ENCODE data around the gene GRHL3. TPM values are rescaled to one million over a fixed set of nuclear protein-coding genes. Genes with fewer than 3 reads are reported as not detected.

GRHL3 gene
- total RNA-seq, 1 experiment from 2014 or later: 2.5 TPM

GRCh38 chr1:24300971-24301784 is 18.0 kb upstream of the GRHL3 start (continued):
- TF ChIP-seq ARID4B (CRISPR knock-in tag; IDR thresholded peaks at IDR 0.05; ENCODE audit: borderline replicate concordance) (no peak), FOXP1 (CRISPR knock-in tag; IDR thresholded peaks at IDR 0.05; ENCODE audit: borderline replicate concordance) (no peak), JAZF1 (CRISPR knock-in tag; IDR thresholded peaks at IDR 0.05) (no peak), FOXJ3 (CRISPR knock-in tag; IDR thresholded peaks at IDR 0.05; ENCODE audit: borderline replicate concordance) (no peak), KAT7 (CRISPR knock-in tag; IDR thresholded peaks at IDR 0.05; ENCODE audit: borderline replicate concordance) (no peak), ZNF263 (CRISPR knock-in tag; IDR thresholded peaks at IDR 0.05; ENCODE audit: low read depth) (no peak), TP53 (CRISPR knock-in tag; IDR thresholded peaks at IDR 0.05) (no peak), AFF4 (CRISPR knock-in tag; IDR thresholded peaks at IDR 0.05; ENCODE audit: borderline replicate concordance) (no peak), E2F4 (CRISPR knock-in tag; IDR thresholded peaks at IDR 0.05; ENCODE audit: borderline replicate concordance, low read depth) (no peak), MYBL2 (CRISPR knock-in tag; IDR thresholded peaks at IDR 0.05) (no peak), NFE2L1 (CRISPR knock-in tag; IDR thresholded peaks at IDR 0.05) (no peak)

GRCh38 chr1:24301785-24302175 is 17.4 kb upstream of the GRHL3 start:
- POLR2A ChIA-PET: no interaction called here
- TF ChIP-seq ATF1 (CRISPR knock-in tag; IDR thresholded peaks at IDR 0.05) (no peak), JUN (CRISPR knock-in tag; IDR thresholded peaks at IDR 0.05) (no peak), E2F4 (CRISPR knock-in tag; IDR thresholded peaks at IDR 0.05; ENCODE audit: borderline replicate concordance, low read depth) (no peak), TP53 (CRISPR knock-in tag; IDR thresholded peaks at IDR 0.05) (no peak), ESRRA (CRISPR knock-in tag; IDR thresholded peaks at IDR 0.05; ENCODE audit: borderline replicate concordance) (no peak), ZNF416 (CRISPR knock-in tag; IDR thresholded peaks at IDR 0.05) (no peak)
- TF ChIP-seq, protein P1, sequence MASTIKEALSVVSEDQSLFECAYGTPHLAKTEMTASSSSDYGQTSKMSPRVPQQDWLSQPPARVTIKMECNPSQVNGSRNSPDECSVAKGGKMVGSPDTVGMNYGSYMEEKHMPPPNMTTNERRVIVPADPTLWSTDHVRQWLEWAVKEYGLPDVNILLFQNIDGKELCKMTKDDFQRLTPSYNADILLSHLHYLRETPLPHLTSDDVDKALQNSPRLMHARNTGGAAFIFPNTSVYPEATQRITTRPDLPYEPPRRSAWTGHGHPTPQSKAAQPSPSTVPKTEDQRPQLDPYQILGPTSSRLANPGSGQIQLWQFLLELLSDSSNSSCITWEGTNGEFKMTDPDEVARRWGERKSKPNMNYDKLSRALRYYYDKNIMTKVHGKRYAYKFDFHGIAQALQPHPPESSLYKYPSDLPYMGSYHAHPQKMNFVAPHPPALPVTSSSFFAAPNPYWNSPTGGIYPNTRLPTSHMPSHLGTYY (CRISPR knock-in tag; IDR thresholded peaks at IDR 0.05): no peak
- TF ChIP-seq, protein P2, sequence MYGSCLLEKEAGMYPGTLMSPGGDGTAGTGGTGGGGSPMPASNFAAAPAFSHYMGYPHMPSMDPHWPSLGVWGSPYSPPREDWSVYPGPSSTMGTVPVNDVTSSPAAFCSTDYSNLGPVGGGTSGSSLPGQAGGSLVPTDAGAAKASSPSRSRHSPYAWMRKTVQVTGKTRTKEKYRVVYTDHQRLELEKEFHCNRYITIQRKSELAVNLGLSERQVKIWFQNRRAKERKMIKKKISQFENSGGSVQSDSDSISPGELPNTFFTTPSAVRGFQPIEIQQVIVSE (CRISPR knock-in tag; IDR thresholded peaks at IDR 0.05; ENCODE audit: borderline replicate concordance): no peak

More at GRCh38 chr1:24301785-24302175, 17.4 kb upstream of the GRHL3 start:
- Mint-ChIP-seq H3K36me3 (no peaks in the 10 kb centered on the region), H3K4me3 (no peak overlapping the region), H3K4me1 (peaks cover 26% of the 10 kb centered on the region), H3K27me3 (ENCODE audit: low read depth) (peaks cover 7% of the 10 kb centered on the region), H3K9me3 (no peaks in the 10 kb centered on the region), H3K27ac (no peak overlapping the region)
- DNase-seq (ENCODE audit: low spot score): no peak
- ATAC-seq: no peak
- CTCF ChIA-PET: interaction anchor here (0.5 to 1.5 kb wide), 7 partner anchors 11 to 228 kb away, joined by 3 to 9 read pairs (median 3); no protein-coding TSS in a partner anchor
